ENCODE results near the gene CTNNA1.

CTNNA1 gene

GRCh38 chr5:138949223-138949574 lies 196.0 kb downstream of the CTNNA1 start:
- DNase-seq (ENCODE audit: low spot score): no peak

GRCh38 chr5:138949988-138950387 lies 196.8 kb downstream of the CTNNA1 start:
- DNase-seq (ENCODE audit: low spot score): no peak

GRCh38 chr5:138950421-138951031 lies 197.3 kb downstream of the CTNNA1 start:
- DNase-seq (ENCODE audit: low spot score): no peak

- DNase-seq (ENCODE audit: low spot score): no peak
Measured at GRCh38 chr5:138951091-138951985, 198.1 kb downstream of the CTNNA1 start.

- no peak for DNase-seq (ENCODE audit: low spot score)
Measured at GRCh38 chr5:138951986-138952735, 198.9 kb downstream of the CTNNA1 start.

GRCh38 chr5:138952962-138953361 lies 199.7 kb downstream of the CTNNA1 start:
- no peak for DNase-seq (ENCODE audit: low spot score)

GRCh38 chr5:138953387-138954256 lies 200.4 kb downstream of the CTNNA1 start:
- DNase-seq (ENCODE audit: low spot score): no peak

GRCh38 chr5:138954257-138955012 lies 201.2 kb downstream of the CTNNA1 start:
- DNase-seq (ENCODE audit: low spot score): no peak

- DNase-seq (ENCODE audit: low spot score): no peak
Measured at GRCh38 chr5:138955013-138955660, 201.9 kb downstream of the CTNNA1 start.

- no peak for DNase-seq (ENCODE audit: low spot score)
Measured at GRCh38 chr5:138955671-138956295, 202.6 kb downstream of the CTNNA1 start.

- no peak for DNase-seq (ENCODE audit: low spot score)
Measured at GRCh38 chr5:138956801-138957200, 203.6 kb downstream of the CTNNA1 start.

- no peak for DNase-seq (ENCODE audit: low spot score)
Measured at GRCh38 chr5:138960145-138960692, 207.0 kb downstream of the CTNNA1 start.

GRCh38 chr5:138961221-138961620 lies 208.0 kb downstream of the CTNNA1 start:
- DNase-seq (ENCODE audit: low spot score): no peak

GRCh38 chr5:138961729-138962128 lies 208.5 kb downstream of the CTNNA1 start:
- no peak for DNase-seq (ENCODE audit: low spot score)

GRCh38 chr5:138962614-138963370 lies 209.6 kb downstream of the CTNNA1 start:
- DNase-seq (ENCODE audit: low spot score): no peak

GRCh38 chr5:138963763-138964371 lies 210.6 kb downstream of the CTNNA1 start:
- no peak for DNase-seq (ENCODE audit: low spot score)

GRCh38 chr5:138964647-138965201 lies 211.5 kb downstream of the CTNNA1 start:
- no peak for DNase-seq (ENCODE audit: low spot score)

GRCh38 chr5:138965626-138966025 lies 212.4 kb downstream of the CTNNA1 start:
- DNase-seq (ENCODE audit: low spot score): no peak

Measured in RKO (cell line).